ENCODE measurements around the gene TRIM63.
A peak's percentile ranks its signal among the peaks of the same experiment; 100 is the strongest.

Gene TRIM63

GRCh38 chr1:26096471-26096870 lies 29.0 kb upstream of the TRIM63 start:
- no peaks in the 10 kb centered on the region for H3K4me1 ChIP-seq (ENCODE audit: control insufficient read depth, insufficient read depth, low read length)
- POLR2A ChIA-PET: no interaction called here
- no peak overlapping the region for H3K4me3 ChIP-seq (ENCODE audit: low read depth, low read length)
- CTCF ChIA-PET: interaction anchor here (0.6 to 0.7 kb wide), 2 partner anchors 135 to 724 kb away, joined by 3 to 8 read pairs; no protein-coding TSS in a partner anchor
- H3K27ac ChIP-seq (ENCODE audit: extremely low read depth, low read depth, low read length): no peak overlapping the region
- H3K9me3 ChIP-seq (ENCODE audit: control insufficient read depth, insufficient read depth, low read depth, low read length): no peaks in the 10 kb centered on the region
- TF ChIP-seq ZFP37 (tag by site-specific recombination; IDR thresholded peaks at IDR 0.05): no peak
- H3K36me3 ChIP-seq (ENCODE audit: control insufficient read depth in 2 of 2, insufficient read depth in 1 of 2, low read length in 2 of 2): no peaks in the 10 kb centered on the region

- no peaks in the 10 kb centered on the region for H3K4me1 ChIP-seq (ENCODE audit: control insufficient read depth, insufficient read depth, low read length)
- no peaks in the 10 kb centered on the region for H3K9me3 ChIP-seq (ENCODE audit: control insufficient read depth, insufficient read depth, low read depth, low read length)
- no peak overlapping the region for H3K27ac ChIP-seq (ENCODE audit: extremely low read depth, low read depth, low read length)
- H3K36me3 ChIP-seq (ENCODE audit: control insufficient read depth in 2 of 2, insufficient read depth in 1 of 2, low read length in 2 of 2): no peaks in the 10 kb centered on the region
- ChIA-PET POLR2A (interaction anchor here (0.7 kb wide), 1 partner anchor 36 kb away, joined by 4 read pairs; no protein-coding TSS in a partner anchor), CTCF (interaction anchor here (1.1 kb wide), 1 partner anchor 10 kb away, joined by 3 read pairs; no protein-coding TSS in a partner anchor)
- H3K4me3 ChIP-seq (ENCODE audit: low read depth, low read length): no peak overlapping the region
- TF ChIP-seq ZNF311 (tag by site-specific recombination; IDR thresholded peaks at IDR 0.05; ENCODE audit: borderline replicate concordance) (no peak), ZBTB7A (tag by site-specific recombination; IDR thresholded peaks at IDR 0.05; ENCODE audit: low read depth) (no peak), ZFP37 (tag by site-specific recombination; IDR thresholded peaks at IDR 0.05) (no peak), ZSCAN5A (tag by site-specific recombination; IDR thresholded peaks at IDR 0.05) (no peak), ZSCAN18 (tag by site-specific recombination; IDR thresholded peaks at IDR 0.05) (no peak), REST (tag by site-specific recombination; IDR thresholded peaks at IDR 0.05) (no peak), ZNF426 (tag by site-specific recombination; IDR thresholded peaks at IDR 0.05) (no peak), ZNF623 (tag by site-specific recombination; IDR thresholded peaks at IDR 0.05) (no peak), AEBP2 (tag by site-specific recombination; IDR thresholded peaks at IDR 0.05; ENCODE audit: borderline replicate concordance) (no peak), GLIS1 (tag by site-specific recombination; IDR thresholded peaks at IDR 0.05) (peak; percentile 86), PATZ1 (tag by site-specific recombination; IDR thresholded peaks at IDR 0.05) (peak; percentile 65), GLIS2 (tag by site-specific recombination; IDR thresholded peaks at IDR 0.05) (peak; percentile 72), PRDM10 (tag by site-specific recombination; IDR thresholded peaks at IDR 0.05) (peak; percentile 66), ZNF223 (tag by site-specific recombination; IDR thresholded peaks at IDR 0.05) (no peak), SCRT2 (tag by site-specific recombination; IDR thresholded peaks at IDR 0.05) (no peak), ZBTB17 (tag by site-specific recombination; IDR thresholded peaks at IDR 0.05) (peak; percentile 71), KLF17 (tag by site-specific recombination; IDR thresholded peaks at IDR 0.05) (0 out of 2 replicates have a peak, but pooled peaks have one; percentile 20)
Measured at GRCh38 chr1:26094677-26095383, 27.4 kb upstream of the TRIM63 start.
